HCT116 (cell line): ENCODE data around the gene DNAJC19.

Source experiments
- CEBPB ChIP-seq: IDR thresholded peaks from 2 replicates; pipeline ENCODE4 v1.6.1; 2012; ENCODE audit warnings: low read depth
- CTCF ChIP-seq, 3 experiments: fragments of 200-600 bp in 1 of 3; sonication (generic) in 1 of 3; IDR thresholded peaks in 2 of 3; conservative IDR thresholded peaks in 1 of 3; 2 replicates each; pipeline ENCODE4 v1.5.1; 2012 to 2017; ENCODE audit warnings: low read depth in 2 of 3, low read length in 2 of 3, antibody characterized with exemption in 1 of 3, borderline replicate concordance in 1 of 3, control low read depth in 1 of 3, mild to moderate bottlenecking in 1 of 3, mixed read lengths in 1 of 3, mixed run types in 1 of 3, moderate library complexity in 1 of 3; ENCODE audit not compliant: insufficient read depth in 1 of 3
- EZH2 ChIP-seq: fragments of 200-600 bp; sonication (generic); IDR thresholded peaks from 2 replicates; pipeline ENCODE4 v1.6.1; 2017; ENCODE audit warnings: antibody characterized with exemption, mixed run types
- FOSL1 ChIP-seq: IDR thresholded peaks from 2 replicates; pipeline ENCODE4 v1.6.1; 2012; ENCODE audit warnings: low read depth
- JUND ChIP-seq: IDR thresholded peaks from 2 replicates; pipeline ENCODE4 v1.6.1; 2012
- POLR2A ChIP-seq: IDR thresholded peaks from 2 replicates; pipeline ENCODE4 v1.7.0; 2011; ENCODE audit warnings: borderline replicate concordance; ENCODE audit not compliant: insufficient read depth, insufficient read length; ENCODE audit errors: extremely low read depth
- POLR2AphosphoS5 ChIP-seq: IDR thresholded peaks from 2 replicates; pipeline ENCODE4 v1.6.1; 2011; ENCODE audit warnings: mild to moderate bottlenecking, low read depth, low read length, moderate library complexity
- RAD21 ChIP-seq: IDR thresholded peaks from 2 replicates; pipeline ENCODE4 v1.6.1; 2012; ENCODE audit warnings: low read depth, mild to moderate bottlenecking
- SP1 ChIP-seq: IDR thresholded peaks from 2 replicates; pipeline ENCODE4 v1.6.1; 2012; ENCODE audit warnings: low read depth
- SRF ChIP-seq: IDR thresholded peaks from 2 replicates; pipeline ENCODE4 v1.6.1; 2012; ENCODE audit warnings: low read depth
- TF ChIP-seq, protein P1 (sequence below): IDR thresholded peaks from 2 replicates; pipeline ENCODE4 v1.6.1; 2012
- TF ChIP-seq, protein P2 (sequence below): IDR thresholded peaks from 2 replicates; pipeline ENCODE4 v1.6.1; 2012
- TF ChIP-seq, protein P3 (sequence below): IDR thresholded peaks from 2 replicates; pipeline ENCODE4 v1.6.1; 2011; ENCODE audit warnings: mild to moderate bottlenecking, low read length, moderate library complexity; ENCODE audit not compliant: insufficient replicate concordance; ENCODE audit errors: extremely low read depth

DNA sequence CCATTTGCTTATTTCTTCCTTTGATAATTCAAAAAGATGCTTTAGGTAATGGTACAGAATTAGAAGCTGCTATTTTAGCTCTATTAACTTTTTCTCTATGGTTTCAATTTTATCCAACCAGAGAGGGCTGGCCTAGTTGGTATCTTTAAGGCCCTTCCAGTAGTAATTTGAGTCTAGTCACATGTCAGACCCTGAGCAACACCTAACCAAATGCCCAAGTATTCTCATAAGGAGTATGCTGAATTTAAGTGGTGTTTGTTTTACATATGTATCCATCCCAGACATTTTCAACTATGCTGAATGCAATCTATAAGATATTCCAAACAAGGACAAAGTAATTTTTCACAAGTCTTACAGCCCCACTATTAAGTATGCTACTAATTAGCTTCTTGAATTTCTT, 9.6 kb downstream of the DNAJC19 start:
- TF ChIP-seq CEBPB (no peak), CTCF (IDR thresholded peaks at IDR 0.05 in 2 of 3, conservative IDR thresholded peaks at IDR 0.05 in 1 of 3; ENCODE audit: borderline replicate concordance in 1 of 3, insufficient read depth in 1 of 3, low read depth in 2 of 3, low read length in 2 of 3) (no peak), SP1 (no peak), POLR2AphosphoS5 (no peak), RAD21 (no peak), EZH2 (no peak), FOSL1 (no peak), POLR2A (no peak), SRF (no peak), JUND (no peak)
- TF ChIP-seq, protein P1, sequence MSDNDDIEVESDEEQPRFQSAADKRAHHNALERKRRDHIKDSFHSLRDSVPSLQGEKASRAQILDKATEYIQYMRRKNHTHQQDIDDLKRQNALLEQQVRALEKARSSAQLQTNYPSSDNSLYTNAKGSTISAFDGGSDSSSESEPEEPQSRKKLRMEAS, result no peak
- TF ChIP-seq, protein P2, sequence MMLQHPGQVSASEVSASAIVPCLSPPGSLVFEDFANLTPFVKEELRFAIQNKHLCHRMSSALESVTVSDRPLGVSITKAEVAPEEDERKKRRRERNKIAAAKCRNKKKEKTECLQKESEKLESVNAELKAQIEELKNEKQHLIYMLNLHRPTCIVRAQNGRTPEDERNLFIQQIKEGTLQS, result no peak
- TF ChIP-seq, protein P3, sequence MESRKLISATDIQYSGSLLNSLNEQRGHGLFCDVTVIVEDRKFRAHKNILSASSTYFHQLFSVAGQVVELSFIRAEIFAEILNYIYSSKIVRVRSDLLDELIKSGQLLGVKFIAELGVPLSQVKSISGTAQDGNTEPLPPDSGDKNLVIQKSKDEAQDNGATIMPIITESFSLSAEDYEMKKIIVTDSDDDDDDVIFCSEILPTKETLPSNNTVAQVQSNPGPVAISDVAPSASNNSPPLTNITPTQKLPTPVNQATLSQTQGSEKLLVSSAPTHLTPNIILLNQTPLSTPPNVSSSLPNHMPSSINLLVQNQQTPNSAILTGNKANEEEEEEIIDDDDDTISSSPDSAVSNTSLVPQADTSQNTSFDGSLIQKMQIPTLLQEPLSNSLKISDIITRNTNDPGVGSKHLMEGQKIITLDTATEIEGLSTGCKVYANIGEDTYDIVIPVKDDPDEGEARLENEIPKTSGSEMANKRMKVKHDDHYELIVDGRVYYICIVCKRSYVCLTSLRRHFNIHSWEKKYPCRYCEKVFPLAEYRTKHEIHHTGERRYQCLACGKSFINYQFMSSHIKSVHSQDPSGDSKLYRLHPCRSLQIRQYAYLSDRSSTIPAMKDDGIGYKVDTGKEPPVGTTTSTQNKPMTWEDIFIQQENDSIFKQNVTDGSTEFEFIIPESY, result no peak
